ENCODE measurements around the gene GSK3A.

Gene GSK3A

DNA sequence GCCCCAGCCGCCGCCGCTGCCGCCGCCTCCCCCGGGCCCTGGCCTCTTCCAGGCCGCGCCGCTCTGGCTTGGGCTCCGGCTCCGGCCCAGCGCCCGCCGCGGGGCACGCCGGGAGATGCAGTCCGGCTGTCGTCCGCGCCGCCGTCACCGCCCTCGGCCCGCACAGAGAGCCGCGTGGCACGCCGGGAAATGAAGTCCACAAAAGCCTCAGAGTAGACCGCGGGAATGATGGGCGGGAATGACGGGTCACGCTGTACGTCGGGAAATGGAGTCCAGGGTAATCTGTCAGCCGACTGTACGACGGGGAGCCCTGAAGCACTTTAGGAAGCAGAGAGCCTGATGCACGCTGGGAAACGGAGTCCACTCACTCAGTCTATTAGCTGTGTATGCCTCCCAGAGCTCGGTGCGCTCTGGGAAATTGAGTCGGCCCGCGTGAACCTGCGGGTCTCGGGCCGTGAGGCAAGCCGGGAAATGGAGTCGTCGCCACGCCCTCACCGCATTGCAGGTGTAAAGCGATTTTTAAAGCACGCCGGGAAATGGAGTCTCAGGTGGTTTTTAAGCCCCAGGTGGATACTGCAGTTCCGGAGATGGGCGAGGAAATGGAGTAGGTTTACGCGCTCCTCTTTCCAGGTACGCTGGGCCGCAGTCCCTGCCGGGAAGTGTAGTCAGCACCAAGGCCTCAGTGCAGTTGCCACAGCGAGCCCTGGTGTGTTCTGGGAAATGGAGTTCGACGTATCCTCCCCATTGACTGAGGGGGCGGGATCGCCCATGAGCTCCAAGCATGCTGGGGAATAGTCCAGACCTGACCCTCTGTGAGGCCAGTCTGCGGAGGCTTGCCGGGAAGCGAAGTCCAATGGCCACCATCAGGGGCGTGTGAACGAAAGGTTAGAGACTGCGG, at the start of gene GSK3A:
Gene GSK3A, minus strand, starts transcription at position 91 of the 898 bp plus-strand sequence. CDS start 137 bp downstream, outside the sequence.
- peak; percentile 94 for DNase-seq (ENCODE audit: low spot score)

DNA sequence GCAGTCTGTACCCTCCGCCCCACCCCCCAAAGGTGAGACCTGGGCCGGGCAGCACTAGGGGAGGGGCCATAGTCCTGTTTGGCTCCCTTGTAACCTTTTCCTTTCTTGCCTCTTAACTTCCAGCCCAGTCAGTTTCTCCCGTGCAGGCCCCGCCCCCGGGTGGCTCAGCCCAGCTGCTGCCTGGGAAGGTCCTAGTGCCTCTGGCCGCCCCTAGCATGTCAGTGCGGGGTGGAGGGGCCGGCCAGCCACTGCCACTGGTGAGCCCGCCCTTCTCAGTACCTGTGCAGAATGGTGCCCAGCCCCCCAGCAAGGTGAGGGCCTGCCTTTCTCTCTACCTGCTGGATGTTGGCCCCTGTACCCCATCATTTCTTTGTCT, 49.0 kb upstream of the GSK3A start:
- DNase-seq (ENCODE audit: low spot score): no peak

DNA sequence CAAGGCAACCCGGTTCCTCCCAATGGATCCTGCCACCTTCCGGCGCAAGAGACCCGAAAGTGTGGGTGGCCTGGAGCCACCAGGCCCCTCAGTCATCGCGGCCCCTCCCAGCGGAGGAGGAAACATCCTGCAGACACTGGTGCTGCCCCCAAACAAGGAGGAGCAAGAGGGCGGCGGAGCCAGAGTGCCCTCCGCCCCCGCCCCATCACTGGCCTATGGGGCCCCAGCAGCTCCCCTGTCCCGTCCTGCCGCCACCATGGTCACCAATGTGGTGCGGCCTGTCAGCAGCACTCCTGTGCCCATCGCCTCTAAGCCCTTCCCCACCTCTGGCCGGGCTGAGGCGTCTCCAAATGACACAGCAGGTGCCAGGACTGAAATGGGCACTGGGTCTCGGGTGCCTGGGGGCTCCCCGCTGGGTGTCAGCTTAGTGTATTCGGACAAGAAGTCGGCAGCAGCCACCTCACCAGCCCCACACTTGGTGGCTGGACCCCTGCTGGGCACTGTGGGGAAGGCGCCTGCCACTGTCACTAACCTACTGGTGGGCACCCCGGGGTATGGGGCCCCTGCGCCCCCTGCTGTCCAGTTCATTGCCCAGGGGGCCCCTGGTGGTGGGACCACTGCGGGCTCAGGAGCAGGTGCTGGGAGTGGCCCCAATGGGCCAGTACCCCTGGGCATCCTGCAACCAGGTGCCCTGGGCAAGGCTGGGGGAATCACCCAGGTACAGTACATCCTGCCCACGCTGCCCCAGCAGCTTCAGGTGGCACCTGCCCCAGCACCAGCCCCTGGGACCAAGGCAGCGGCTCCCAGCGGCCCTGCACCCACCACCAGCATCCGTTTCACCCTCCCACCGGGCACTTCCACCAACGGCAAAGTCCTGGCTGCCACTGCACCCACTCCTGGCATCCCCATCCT, 48.4 kb upstream of the GSK3A start:
- DNase-seq (ENCODE audit: low spot score): peak; percentile 62

DNA sequence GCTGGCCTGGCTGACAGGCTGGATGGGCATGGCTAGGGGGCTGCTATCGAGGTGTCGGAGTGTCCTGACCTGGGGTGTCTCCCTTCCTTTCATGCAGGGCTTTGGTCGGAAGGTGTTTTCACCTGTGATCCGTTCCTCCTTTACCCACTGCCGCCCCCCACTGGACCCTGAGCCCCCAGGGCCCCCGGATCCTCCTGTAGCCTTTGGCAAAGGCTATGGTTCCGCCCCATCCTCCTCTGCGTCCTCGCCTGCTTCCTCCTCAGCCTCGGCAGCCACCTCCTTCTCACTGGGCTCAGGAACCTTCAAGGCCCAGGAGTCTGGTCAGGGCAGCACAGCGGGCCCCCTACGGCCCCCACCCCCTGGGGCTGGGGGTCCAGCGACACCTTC, 47.7 kb upstream of the GSK3A start:
- no peak for DNase-seq (ENCODE audit: low spot score)

DNA sequence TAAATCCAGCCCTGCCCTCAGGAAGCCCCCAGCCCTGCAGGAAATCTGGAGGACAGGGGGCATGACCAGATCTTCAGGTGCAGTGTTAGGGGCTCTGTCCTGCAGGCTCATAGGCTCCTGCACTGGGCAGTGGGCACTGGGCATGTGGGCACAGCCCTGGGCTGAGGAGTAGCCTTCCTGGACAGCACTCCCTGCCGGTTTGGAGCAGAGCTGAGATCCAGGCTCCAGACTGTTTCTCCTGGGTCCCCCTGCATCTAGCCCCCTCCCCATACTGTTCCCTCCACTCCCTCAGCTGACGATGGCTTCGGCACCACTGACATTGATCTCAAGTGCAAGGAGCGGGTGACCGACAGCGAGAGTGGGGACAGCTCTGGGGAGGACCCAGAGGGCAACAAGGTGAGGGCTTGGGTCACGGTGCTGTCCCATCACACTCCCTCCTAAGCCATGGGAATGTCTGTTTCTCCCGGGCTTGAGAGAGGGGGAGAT, 47.2 kb upstream of the GSK3A start:
- no peak for DNase-seq (ENCODE audit: low spot score)

DNA sequence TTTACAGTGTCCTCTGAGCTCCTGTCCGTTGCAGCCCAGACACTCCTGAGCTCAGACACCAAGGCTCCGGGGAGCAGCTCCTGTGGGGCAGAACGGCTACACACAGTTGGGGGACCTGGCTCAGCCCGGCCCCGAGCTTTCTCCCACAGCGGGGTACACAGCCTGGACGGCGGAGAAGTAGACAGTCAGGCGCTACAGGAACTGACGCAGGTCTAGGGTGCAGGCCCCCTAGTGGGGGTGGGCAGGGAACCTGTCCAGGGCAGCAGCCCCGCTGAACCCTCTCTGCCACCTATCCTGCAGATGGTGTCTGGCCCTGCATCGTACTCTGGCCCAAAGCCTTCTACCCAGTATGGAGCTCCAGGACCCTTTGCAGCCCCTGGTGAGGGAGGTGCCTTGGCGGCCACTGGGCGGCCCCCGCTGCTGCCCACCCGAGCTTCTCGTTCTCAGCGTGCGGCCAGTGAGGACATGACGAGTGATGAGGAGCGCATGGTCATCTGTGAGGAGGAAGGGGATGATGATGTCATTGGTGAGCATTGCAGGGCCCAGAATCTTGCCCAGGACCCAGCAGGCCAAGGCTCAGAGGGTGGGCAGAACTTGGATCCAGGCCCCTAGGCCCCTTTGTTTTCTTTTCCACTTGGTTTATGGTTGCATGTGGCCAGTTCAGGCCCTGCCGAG, 46.6 kb upstream of the GSK3A start:
- no peak for DNase-seq (ENCODE audit: low spot score)

DNA sequence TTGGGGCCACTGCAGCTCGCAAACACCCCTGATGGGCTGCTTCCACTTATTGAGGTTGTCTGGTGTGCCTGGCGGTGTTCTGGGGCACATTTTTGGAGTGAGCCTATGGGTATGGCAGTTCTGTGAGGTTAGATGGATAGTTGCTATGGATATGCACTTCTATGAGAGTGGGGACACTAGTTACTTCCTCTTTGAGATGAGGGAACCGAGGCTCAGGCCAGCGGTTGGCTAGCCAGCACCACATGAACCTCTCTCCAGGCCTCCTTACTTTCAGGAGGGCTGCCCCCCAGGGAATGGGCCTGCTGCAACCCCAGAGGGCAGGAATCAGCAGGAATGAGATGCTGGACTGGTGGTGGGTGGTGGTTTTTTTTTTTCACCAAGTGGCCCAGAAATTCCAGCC, 46.0 kb upstream of the GSK3A start:
- DNase-seq (ENCODE audit: low spot score): no peak

DNA sequence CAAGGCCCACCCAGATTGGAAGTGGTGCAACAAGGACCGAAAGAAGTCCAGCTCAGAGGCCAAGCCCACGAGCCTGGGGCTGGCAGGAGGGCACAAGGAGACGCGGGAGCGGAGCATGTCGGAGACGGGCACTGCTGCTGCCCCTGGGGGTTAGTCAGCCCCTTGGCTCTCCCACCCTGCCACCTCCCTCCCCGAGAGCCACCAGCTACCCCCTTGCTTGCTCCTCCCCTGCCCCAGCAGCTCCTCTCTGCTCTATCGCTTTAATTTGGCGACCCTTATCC, 45.4 kb upstream of the GSK3A start:
- no peak for DNase-seq (ENCODE audit: low spot score)

DNA sequence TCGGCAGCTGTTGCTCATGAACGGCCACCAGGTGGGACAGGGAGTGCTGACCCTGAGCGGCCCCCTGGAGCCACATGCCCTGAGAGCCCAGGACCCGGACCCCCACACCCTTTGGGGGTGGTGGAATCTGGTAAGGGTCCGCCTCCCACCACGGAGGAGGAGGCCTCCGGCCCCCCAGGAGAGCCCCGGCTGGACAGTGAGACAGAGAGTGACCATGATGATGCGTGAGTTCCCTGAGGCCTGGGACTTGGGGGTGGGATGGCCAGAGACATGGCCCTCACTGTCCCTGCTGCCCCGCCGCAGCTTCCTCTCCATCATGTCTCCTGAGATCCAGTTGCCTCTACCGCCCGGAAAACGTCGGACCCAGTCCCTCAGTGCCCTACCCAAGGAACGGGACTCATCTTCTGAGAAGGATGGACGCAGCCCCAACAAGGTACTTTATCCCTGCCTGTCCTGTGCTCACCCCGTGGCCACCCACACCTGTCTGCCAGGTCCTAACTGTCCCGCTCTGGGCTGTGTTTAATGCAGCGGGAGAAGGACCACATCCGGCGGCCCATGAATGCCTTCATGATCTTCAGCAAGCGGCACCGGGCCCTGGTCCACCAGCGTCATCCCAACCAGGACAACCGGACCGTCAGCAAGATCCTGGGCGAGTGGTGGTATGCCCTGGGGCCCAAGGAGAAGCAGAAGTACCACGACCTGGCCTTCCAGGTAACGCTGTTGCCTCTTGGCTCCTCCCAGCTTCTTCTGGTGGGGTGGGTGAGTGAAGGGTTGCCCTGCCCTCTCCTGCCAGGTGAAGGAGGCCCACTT, 44.8 kb upstream of the GSK3A start:
- no peak for DNase-seq (ENCODE audit: low spot score)

DNA sequence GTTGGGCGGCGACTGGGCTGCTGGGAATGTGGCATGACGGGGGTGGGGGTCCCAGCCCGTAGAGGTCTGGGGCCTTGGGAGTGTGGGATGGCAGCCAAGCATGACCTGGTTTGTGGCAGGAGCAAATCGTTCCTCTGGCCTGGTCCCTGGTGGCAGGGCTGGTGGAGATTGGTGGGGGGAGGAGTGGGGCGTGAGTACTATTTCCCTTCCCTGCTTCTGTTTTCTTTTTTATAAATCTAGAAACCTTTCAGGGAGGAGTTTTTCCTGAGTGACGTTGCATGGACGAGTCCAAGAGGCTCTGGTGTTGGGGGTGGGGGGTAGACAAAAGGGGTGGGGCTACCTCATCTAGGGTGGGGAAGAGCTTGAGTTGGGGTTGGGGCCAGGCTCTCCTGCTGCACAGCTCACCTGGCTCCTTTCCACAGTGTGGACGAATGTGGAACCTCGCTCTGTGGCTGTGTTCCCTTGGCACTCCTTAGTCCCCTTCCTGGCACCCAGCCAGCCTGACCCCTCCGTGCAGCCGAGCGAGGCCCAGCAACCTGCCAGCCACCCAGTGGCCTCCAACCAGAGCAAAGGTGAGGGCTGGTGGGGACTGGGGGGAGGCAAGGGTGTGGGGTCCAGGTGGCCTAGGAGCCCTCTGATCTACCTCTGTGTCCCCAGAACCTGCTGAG, 44.1 kb upstream of the GSK3A start:
- DNase-seq (ENCODE audit: low spot score): peak; percentile 63

DNA sequence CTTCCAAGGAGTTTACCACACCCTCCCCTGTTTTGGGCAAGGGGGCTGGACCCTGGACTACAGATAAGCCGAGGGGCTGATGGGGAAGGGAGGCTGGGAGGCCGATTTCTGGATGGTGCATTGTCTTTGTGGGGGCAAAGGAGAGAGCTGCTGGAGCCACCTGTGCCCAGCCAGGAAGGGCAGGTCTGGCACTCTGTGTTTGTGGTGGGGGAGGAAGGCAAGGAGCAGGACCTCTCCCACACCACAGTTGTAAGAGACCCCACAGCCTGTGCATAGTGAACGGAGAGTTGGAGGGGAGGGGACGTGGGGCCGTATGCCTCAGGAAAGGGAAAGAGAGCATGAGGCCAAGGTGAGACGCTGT, 43.6 kb upstream of the GSK3A start:
- DNase-seq (ENCODE audit: low spot score): no peak

DNA sequence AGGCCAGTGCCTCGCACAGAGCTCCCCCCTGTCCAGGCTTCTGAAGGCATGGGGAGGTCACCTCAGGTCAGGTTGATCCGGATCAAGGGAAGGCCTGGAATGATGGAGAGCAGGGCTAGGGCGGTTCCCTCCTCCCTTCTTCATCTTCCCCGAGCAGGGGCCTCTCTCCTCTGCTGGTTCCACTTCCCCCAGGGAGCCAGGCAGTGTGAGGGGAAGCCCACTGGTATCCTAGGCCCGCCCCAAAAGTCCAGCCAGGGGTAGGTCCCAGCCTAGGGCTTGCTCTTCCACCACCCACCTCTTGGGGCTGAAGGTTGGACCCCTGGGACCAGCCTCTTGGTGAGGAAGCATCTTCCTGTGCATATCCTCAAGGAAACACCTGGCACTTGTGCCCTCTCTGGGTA, 43.1 kb upstream of the GSK3A start:
- no peak for DNase-seq (ENCODE audit: low spot score)

DNA sequence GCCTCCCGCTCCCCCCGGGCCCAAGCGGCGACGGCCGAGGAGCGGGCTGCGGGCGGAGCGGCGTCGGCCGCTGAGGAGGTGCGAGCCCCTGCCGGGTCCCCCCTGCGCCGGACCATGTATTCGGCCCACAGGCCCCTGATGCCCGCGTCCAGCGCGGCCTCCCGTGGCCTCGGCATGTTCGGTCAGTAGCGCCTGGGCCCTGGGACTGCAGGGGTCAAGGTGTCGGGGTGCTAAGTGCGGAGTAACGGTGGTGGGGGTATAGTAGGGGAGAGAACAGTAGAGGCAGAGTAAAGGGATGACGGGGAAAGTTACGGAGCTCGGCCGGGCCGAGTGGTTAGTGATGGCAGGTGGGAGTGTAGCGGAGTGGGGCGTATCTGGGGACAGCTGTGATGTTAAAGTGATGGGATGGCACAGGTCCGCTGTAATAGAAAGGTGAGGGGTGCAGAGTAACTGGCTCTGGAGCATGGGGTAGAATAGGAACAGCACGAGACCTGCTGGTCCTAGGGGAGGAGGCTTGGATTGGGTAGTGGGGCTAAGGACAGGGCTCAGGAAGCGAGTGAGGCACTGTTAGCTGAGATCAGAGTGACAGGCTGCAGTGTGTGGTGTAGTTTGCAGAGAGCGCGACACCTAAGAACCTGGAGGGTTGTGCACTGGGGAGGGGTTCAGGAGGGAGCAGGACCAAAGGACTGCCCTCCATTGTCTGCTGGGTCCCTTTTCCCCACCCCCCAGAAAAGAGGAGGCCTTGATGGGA, 42.4 kb upstream of the GSK3A start:
- no peak for DNase-seq (ENCODE audit: low spot score)

DNA sequence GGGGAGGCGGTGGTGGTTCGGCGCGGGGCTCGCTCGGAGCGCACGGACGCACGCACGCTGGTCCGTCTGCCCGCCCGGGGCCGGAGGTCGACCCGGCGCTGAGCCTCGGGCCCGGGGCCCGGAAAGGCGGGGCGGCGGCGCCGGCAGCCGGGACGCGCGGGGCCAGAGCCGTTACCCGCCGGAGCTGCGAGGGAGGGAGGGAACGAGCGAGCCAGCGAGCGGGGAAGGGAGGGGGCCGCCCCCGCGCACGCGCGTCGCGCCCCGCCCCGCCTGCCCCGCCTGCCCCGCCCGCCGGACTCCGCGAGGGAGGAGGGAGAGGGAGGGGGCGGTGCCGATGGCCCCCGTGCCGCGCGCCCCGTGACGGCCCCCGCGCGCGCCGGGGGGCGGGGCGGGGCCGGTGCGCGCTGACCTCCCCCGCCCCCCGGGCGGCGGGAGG, 41.7 kb upstream of the GSK3A start:
- peak; percentile 97 for DNase-seq (ENCODE audit: low spot score)

DNA sequence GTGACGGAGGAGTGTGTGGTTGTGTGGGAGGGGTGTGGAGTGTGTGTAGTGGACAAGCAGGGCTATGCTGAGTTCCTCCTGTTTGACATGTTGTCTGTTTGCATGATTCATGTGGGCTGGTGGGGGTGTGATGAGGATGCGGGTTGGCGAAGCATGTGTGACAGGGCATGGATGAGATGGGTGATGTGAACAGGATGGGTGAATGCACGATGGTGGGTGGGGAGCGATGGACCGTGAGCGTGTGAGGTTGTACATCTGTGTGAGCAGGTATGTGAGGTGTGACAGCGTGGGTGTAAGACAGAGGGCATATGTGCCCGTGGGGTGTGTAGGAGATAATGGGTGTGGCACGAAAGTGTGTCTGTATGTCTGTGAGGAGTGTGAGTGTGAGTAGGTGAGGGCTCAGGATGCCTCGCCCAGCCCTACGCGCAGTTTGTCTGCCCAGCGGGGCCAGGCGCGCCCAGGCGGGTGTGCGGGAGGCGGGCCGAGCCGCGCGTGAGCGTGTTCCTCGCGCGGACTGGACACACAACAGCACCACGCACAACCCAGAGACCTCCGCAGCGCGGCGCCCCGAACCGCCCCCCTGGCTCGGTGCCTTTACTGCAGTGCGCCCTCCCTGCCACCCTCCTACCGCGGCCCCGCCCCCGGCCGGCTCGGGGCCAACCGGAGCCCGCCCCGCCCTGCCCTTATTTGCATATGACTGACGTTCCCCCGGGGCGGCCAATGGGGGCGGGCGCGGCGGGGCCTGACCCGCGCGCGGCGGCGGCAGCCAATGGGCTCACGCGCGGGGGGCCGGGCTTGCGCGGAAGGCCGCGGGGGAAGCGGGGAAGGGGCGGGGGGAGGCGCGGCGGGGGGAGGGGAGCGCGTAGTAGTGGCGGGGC, 41.0 kb upstream of the GSK3A start:
- DNase-seq (ENCODE audit: low spot score): peak; percentile 98

DNA sequence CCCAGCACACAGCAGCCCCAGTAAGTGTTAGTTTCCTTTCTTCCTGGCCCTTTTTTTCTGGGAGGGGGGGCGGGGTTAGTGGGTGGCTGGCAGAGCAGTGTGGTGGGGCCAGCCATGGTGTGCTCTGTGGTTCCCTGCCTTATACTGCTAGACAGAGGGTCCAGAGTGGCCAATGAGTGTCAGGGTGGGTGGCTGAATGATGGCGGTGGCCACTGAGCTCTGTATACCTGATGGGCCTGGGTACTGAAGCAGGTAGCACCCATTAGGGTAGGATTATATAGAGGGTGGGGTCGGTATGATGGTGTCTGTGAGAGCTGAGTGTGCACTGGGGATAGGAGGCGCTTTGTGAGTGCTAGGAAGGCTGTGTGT, 40.4 kb upstream of the GSK3A start:
- no peak for DNase-seq (ENCODE audit: low spot score)

DNA sequence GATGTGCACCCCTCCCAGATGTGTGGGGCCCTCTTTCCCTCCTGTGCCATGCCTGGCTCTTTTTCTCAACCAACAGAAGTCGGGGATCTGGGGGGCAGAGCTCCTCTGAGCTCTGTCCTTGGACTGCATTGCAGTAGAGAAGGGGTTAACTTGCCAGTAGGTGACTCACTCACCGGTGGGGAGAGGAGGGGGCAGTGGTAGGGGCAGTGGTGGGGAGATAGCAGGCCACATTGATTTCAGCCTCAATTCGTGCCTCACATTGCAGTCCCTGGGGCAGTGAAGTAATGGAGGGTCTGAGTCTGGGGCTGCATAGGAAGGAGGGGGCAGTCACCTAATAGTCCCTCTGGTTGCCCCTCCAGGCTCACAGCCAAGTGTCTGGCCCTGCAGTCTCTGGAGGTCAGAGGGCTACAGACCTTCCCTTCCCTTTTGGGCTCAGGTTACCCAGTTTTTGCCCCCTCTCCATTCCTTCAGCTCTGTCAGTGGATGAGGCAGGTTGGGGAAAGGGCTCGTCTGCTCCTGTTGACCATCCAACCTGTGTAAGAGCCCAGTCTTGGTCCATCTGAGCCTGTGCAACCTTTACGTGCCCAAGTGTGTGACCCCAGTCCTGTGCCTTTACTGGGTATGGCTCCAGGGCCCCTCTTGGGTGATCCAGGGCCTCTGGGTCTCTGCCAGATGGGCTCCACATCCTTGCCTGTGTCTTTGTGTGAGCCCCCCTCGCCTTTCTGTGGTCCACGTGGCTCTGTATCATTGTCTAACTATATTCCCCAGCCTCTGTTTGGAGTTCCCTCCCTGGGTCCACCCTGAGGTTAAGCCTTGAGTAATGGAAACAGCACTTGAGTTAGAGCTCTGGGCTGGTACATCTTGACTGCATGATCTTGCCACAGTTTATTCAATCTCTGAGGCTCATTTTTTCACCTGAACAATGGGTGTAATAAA, 39.7 kb upstream of the GSK3A start:
- peak; percentile 35 for DNase-seq (ENCODE audit: low spot score)

DNA sequence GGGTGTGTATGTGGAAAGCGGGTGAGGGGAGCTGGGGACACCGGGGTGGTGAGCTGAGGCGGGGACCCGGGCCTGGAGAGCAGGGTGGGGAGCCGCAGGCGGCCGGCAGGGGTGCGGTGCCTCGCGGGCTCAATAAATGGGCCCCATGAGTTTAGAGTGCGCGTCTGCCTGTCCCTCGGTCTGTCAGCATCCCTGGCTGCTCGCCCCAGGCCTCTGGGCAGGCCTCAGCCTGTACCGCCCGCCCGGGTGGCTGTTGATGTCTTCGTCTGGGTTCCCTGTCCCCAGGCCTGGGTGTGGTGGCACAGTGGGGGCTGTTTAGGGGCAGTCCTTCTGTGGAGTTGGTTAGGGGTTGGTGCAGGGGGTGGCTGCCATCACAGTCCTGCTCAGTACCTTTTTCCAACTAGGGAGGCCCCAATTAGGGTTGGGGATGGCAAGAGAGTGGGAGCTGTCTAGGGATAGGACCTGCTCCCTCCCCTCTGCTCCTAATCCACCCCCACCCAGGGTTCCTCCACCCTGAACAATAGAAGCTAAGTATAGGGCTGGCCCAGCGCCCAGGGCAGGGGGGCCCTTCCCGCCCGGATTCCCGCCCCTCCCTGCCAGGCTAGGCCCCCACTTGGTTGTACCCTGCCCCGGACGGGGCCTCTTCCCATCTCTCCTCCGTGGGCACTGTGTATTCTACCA, 38.9 kb upstream of the GSK3A start:
- peak; percentile 56 for DNase-seq (ENCODE audit: low spot score)
